GM19395 (cell line): Measurements from ENCODE around the gene RPH3AL.

ENCODE experiments used
- ATAC-seq: cut with Tn5 transposase; IDR thresholded peaks from one replicate; pipeline ENCODE4 v1.9.1; 2021; ENCODE audit warnings: mild to moderate bottlenecking, moderate library complexity; ENCODE audit not compliant: unreplicated experiment

Gene RPH3AL

GRCh38 chr17:163514-164098, 189.0 kb downstream of the RPH3AL start:
- ATAC-seq, result no peak

DNA sequence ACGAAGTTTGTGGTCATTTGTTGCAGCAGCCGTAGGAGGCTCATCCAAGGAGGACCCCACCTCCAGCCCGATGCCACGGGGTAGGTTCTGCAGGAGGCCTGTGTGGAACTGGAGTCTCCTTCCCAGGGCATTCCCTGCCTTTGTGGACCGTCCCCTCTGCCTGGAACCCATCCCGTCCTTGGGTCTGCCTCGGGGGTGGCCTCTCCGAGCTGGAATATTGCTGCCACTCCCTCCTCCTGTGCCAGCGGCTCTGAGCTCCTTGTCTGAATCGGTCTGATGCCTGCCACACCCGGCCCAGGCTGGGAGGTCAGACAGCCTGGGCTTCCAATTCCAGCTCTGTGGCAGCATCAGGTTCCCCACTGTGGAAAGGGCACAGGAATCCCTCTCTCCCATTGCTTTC, 189.9 kb downstream of the RPH3AL start:
- no peak for ATAC-seq
